Measurements from ENCODE around the gene STUM. TPM values are rescaled to one million over a fixed set of nuclear protein-coding genes. Genes with fewer than 3 reads are reported as not detected.

Gene STUM
- total RNA-seq, 1 donor from 2014 or later, result not detected

DNA sequence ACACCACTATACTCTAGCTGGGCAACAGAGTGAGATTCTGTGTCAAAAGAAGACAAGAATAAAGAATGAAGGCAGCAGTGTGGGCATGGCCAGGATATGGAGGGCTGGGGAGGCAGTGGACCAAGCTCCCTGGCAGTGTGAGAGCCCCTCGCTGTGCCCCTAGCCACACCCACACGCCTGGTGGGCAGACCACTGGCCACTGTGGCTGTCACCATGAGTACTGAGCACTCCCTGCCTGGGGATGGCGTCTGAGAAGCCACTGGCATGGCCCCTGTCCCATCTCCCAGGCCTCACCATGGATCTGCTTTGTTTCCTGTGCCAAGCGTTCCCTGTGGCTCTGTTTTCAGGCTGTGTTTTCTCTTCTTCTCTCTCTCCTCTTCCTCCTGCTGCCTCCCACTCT is 51.7 kb downstream of the STUM start:
- peaks cover 27% of the 10 kb centered on the region for H3K4me1 Mint-ChIP-seq
- peaks cover 19% of the 10 kb centered on the region for H3K4me1 ChIP-seq
- no peak overlapping the region for H2AFZ ChIP-seq (replicated peaks)
- no peak overlapping the region for H3K4me3 Mint-ChIP-seq
- no peak overlapping the region for H3K4me3 ChIP-seq
- peaks cover 9% of the 10 kb centered on the region for H3F3A ChIP-seq (ENCODE audit: low read depth)
- no peaks in the 10 kb centered on the region for H3K36me3 ChIP-seq
- H3K36me3 Mint-ChIP-seq, result peaks cover 2% of the 10 kb centered on the region
- no peak overlapping the region for H3K27ac ChIP-seq
- H3K27me3 Mint-ChIP-seq (ENCODE audit: insufficient read depth, low read depth), result peaks cover 22% of the 10 kb centered on the region
- H3K9me3 Mint-ChIP-seq, result no peaks in the 10 kb centered on the region
- DNase-seq (ENCODE audit: low spot score), result no peak
- no peak overlapping the region for H3K9ac ChIP-seq
- no peak overlapping the region for H3K27ac Mint-ChIP-seq
- H3K4me2 ChIP-seq, result no peak overlapping the region
- H3K79me2 ChIP-seq (ENCODE audit: low read depth), result no peaks in the 10 kb centered on the region
- no peaks in the 10 kb centered on the region for H3K9me3 ChIP-seq (ENCODE audit: low read depth)
- H4K20me1 ChIP-seq (ENCODE audit: low read depth), result no peaks in the 10 kb centered on the region
- no peaks in the 10 kb centered on the region for H3K27me3 ChIP-seq
- no peak for TF ChIP-seq EZH2phosphoT487 (IDR thresholded peaks at IDR 0.05)
- TF ChIP-seq CTCF (IDR thresholded peaks at IDR 0.05), result no peak
- TF ChIP-seq EZH2 (IDR thresholded peaks at IDR 0.05), result no peak

DNA sequence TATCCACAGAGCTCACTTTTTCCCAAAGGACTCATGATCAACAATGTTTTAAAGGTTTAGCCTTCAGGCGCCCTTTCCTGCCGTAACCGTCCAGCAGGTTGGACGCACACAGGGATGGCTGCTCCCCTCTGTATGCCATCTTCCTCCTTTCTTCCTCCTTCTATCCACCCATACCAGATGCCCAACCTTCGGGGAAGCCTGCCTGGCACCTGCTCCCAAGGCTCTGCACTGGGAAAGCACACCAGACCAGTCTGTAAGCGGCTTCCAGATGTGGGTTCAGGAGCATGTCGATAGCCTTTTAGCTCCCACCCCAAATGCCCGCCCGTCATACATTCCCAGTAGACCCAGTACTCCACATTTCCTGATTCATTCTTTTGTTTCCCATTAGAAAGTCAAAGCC is 52.9 kb downstream of the STUM start:
- DNase-seq (ENCODE audit: low spot score), result no peak
- Histone ChIP-seq H4K20me1 (ENCODE audit: low read depth) (no peaks in the 10 kb centered on the region), H3K4me3 (no peak overlapping the region), H3K27me3 (no peaks in the 10 kb centered on the region), H3F3A (ENCODE audit: low read depth) (peaks cover 9% of the 10 kb centered on the region), H3K27ac (no peak overlapping the region), H3K9me3 (ENCODE audit: low read depth) (no peaks in the 10 kb centered on the region), H3K79me2 (ENCODE audit: low read depth) (no peaks in the 10 kb centered on the region), H3K4me2 (no peak overlapping the region), H3K36me3 (no peaks in the 10 kb centered on the region), H2AFZ (replicated peaks) (no peak overlapping the region), H3K9ac (no peak overlapping the region), H3K4me1 (peaks cover 20% of the 10 kb centered on the region)
- H3K27me3 Mint-ChIP-seq (ENCODE audit: insufficient read depth, low read depth), result peaks cover 16% of the 10 kb centered on the region
- peaks cover 27% of the 10 kb centered on the region for H3K4me1 Mint-ChIP-seq
- TF ChIP-seq EZH2 (IDR thresholded peaks at IDR 0.05), result no peak
- peaks cover 2% of the 10 kb centered on the region for H3K36me3 Mint-ChIP-seq
- no peak overlapping the region for H3K27ac Mint-ChIP-seq
- no peak overlapping the region for H3K4me3 Mint-ChIP-seq
- H3K9me3 Mint-ChIP-seq, result no peaks in the 10 kb centered on the region

GRCh38 chr1:226602186-226603021 is 53.8 kb downstream of the STUM start:
- H3K79me2 ChIP-seq (ENCODE audit: low read depth), result no peaks in the 10 kb centered on the region
- H3K4me2 ChIP-seq, result no peak overlapping the region
- H3K9me3 ChIP-seq (ENCODE audit: low read depth), result no peaks in the 10 kb centered on the region
- no peaks in the 10 kb centered on the region for H3K27me3 ChIP-seq
- H3K4me3 Mint-ChIP-seq, result no peak overlapping the region
- no peak overlapping the region for H3K27ac ChIP-seq
- H3K4me1 ChIP-seq, result peaks cover 20% of the 10 kb centered on the region
- no peaks in the 10 kb centered on the region for H3K36me3 ChIP-seq
- no peak for DNase-seq (ENCODE audit: low spot score)
- H4K20me1 ChIP-seq (ENCODE audit: low read depth), result no peaks in the 10 kb centered on the region
- H3K27ac Mint-ChIP-seq, result no peak overlapping the region
- H3K9ac ChIP-seq, result no peak overlapping the region
- peaks cover 30% of the 10 kb centered on the region for H3K4me1 Mint-ChIP-seq
- H3F3A ChIP-seq (ENCODE audit: low read depth), result peaks cover 9% of the 10 kb centered on the region
- H3K9me3 Mint-ChIP-seq, result no peaks in the 10 kb centered on the region
- peaks cover 16% of the 10 kb centered on the region for H3K27me3 Mint-ChIP-seq (ENCODE audit: insufficient read depth, low read depth)
- no peak for TF ChIP-seq EZH2phosphoT487 (IDR thresholded peaks at IDR 0.05)
- no peak for TF ChIP-seq CTCF (IDR thresholded peaks at IDR 0.05)
- no peak for TF ChIP-seq EZH2 (IDR thresholded peaks at IDR 0.05)
- no peak overlapping the region for H3K4me3 ChIP-seq
- H3K36me3 Mint-ChIP-seq, result peaks cover 2% of the 10 kb centered on the region
- no peak overlapping the region for H2AFZ ChIP-seq (replicated peaks)

Data from neural progenitor cell (in vitro differentiated cells).